Duodenal mucosa (tissue), 2 donors: ENCODE results near the gene METTL8.

Experiments used
- H3K27ac ChIP-seq: one replicate; pipeline ENCODE4 v1.7.0; 2013; ENCODE audit warnings: low read depth, low read length
- H3K27me3 ChIP-seq, 2 donors: one replicate each; pipeline ENCODE4 v1.7.0; 2013; ENCODE audit warnings: low read length in 2 of 2, control low read depth in 1 of 2; ENCODE audit not compliant: insufficient read depth in 2 of 2, control insufficient read depth in 1 of 2
- H3K36me3 ChIP-seq, 2 donors: one replicate each; pipeline ENCODE4 v1.7.0; 2013; ENCODE audit warnings: low read length in 2 of 2, control low read depth in 1 of 2; ENCODE audit not compliant: insufficient read depth in 2 of 2, control insufficient read depth in 1 of 2
- H3K4me1 ChIP-seq, 2 donors: one replicate each; pipeline ENCODE4 v1.7.0; 2013; ENCODE audit warnings: low read length in 2 of 2, control low read depth in 1 of 2; ENCODE audit not compliant: insufficient read depth in 2 of 2, control insufficient read depth in 1 of 2
- H3K4me3 ChIP-seq, 2 donors: one replicate each; pipeline ENCODE4 v1.7.0; 2013; ENCODE audit warnings: low read length in 2 of 2, low read depth in 1 of 2
- H3K9ac ChIP-seq, 2 donors: one replicate each; pipeline ENCODE4 v1.7.0; 2013; ENCODE audit warnings: low read length in 2 of 2, low read depth in 1 of 2
- H3K9me3 ChIP-seq, 2 donors: one replicate each; pipeline ENCODE4 v1.7.0; 2013; ENCODE audit warnings: low read length in 2 of 2, control low read depth in 1 of 2; ENCODE audit not compliant: control insufficient read depth in 1 of 2

Gene METTL8

GRCh38 chr2:171459498-171459897, 25.7 kb upstream of the METTL8 start:
- H3K36me3 ChIP-seq = peaks cover 11 to 35% of the 10 kb centered on the region in 2 donors
- no peak overlapping the region for H3K4me3 ChIP-seq
- H3K9ac ChIP-seq = no peak overlapping the region
- no peaks in the 10 kb centered on the region for H3K4me1 ChIP-seq
- H3K9me3 ChIP-seq = no peaks in the 10 kb centered on the region
- no peaks in the 10 kb centered on the region for H3K27me3 ChIP-seq
- H3K27ac ChIP-seq = no peak overlapping the region

DNA sequence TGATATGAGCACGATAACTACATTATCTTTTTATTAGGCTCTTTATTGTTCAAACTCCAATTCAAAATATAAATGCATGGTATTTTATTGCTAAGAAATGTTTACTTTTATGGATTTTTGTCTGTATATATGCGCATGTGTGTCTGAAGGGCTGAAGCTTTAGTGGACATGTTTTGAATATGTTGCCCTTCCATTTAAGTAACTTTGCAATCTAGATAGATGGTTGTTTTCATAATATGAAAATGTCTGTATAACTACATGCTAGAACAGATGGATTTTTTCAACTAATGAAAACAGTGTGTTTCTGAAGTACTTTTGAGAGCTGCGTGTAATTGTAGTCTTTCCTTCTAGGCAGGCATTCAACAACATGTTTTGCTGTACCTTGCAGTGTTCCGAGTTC, 19.0 kb upstream of the METTL8 start:
- Histone ChIP-seq H3K27ac (no peak overlapping the region), H3K4me3 (no peak overlapping the region), H3K4me1 (no peaks in the 10 kb centered on the region), H3K9me3 (no peaks in the 10 kb centered on the region), H3K36me3 (peaks cover 17 to 43% of the 10 kb centered on the region in 2 donors), H3K9ac (no peak overlapping the region), H3K27me3 (no peaks in the 10 kb centered on the region)

DNA sequence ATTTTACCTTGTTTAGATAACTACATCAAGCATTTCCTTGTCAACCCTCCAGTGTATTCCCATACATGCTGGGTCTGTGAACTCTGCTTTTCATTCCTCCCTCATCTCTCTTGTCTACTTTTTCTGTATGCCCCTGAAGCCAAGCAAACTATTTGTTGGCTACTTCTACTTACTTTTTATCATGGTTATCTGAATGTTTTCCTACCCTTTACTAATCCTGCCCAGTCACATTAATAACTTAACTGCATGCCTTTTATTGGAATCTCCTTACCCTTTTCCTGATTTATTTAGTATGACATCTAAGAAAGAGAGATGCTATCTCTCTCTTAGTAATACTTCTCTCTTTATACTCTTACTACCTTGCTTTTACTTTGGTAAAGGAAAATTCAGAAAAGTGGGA, 17.3 kb upstream of the METTL8 start:
- Histone ChIP-seq H3K4me3 (no peak overlapping the region), H3K4me1 (no peaks in the 10 kb centered on the region), H3K9me3 (no peaks in the 10 kb centered on the region), H3K9ac (no peak overlapping the region), H3K27me3 (no peaks in the 10 kb centered on the region), H3K27ac (no peak overlapping the region), H3K36me3 (peaks cover 11 to 47% of the 10 kb centered on the region in 2 donors)

DNA sequence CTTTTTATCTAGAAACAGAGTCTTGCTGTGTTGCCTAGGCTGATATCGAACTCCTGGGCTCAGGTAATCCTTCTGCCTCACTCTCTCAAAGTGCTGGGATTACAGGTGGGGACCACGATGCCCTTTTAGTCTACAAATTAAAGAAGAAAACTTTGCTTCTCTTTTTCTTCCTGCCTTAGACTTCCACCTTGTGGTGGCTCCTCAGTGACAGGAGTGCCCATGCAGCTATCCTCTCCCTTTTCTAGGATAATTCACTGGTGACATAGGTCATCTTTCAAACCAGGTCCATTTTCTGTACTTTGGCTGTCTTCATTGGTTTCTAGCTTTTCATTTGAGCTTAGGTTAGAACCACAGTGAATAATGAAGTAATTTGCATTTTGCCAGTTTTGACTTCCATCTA, 13.9 kb upstream of the METTL8 start:
- Histone ChIP-seq H3K4me3 (no peak overlapping the region), H3K4me1 (no peaks in the 10 kb centered on the region), H3K27me3 (no peaks in the 10 kb centered on the region), H3K9ac (no peak overlapping the region), H3K9me3 (no peaks in the 10 kb centered on the region), H3K27ac (no peak overlapping the region), H3K36me3 (peaks cover 11 to 35% of the 10 kb centered on the region in 2 donors)

DNA sequence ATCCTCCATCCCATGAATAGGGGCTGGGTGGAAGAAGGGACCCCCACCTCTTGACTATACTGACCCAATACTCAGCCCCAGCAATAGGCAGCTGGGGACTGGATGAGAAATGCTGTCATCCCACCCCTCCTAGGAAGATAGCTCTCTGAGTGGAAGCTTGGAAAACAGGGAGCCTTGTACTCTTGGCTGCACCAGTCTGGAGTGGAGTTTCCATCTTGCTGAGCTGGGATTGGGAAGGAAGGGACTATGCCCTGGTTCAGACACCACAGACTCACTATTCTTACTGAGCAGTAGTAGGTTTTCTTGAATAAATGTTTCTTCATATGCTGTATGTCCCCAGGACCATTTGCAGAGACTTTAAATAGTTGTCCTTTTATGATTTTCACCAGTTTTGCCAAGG, 7.7 kb upstream of the METTL8 start:
- peaks cover 0 to 4% of the 10 kb centered on the region in 2 donors for H3K4me1 ChIP-seq
- H3K36me3 ChIP-seq = peaks cover 0 to 40% of the 10 kb centered on the region in 2 donors
- no peaks in the 10 kb centered on the region for H3K27me3 ChIP-seq
- H3K4me3 ChIP-seq = no peak overlapping the region
- H3K9me3 ChIP-seq = no peaks in the 10 kb centered on the region
- H3K27ac ChIP-seq = no peak overlapping the region
- no peak overlapping the region for H3K9ac ChIP-seq

- Histone ChIP-seq H3K9ac (no peak overlapping the region), H3K9me3 (no peaks in the 10 kb centered on the region), H3K27ac (no peak overlapping the region), H3K27me3 (no peaks in the 10 kb centered on the region), H3K4me1 (peaks cover 17 to 28% of the 10 kb centered on the region in 2 donors), H3K4me3 (no peak overlapping the region), H3K36me3 (peaks cover 0 to 40% of the 10 kb centered on the region in 2 donors)
Observed at GRCh38 chr2:171436307-171436706, 2.5 kb upstream of the METTL8 start.

DNA sequence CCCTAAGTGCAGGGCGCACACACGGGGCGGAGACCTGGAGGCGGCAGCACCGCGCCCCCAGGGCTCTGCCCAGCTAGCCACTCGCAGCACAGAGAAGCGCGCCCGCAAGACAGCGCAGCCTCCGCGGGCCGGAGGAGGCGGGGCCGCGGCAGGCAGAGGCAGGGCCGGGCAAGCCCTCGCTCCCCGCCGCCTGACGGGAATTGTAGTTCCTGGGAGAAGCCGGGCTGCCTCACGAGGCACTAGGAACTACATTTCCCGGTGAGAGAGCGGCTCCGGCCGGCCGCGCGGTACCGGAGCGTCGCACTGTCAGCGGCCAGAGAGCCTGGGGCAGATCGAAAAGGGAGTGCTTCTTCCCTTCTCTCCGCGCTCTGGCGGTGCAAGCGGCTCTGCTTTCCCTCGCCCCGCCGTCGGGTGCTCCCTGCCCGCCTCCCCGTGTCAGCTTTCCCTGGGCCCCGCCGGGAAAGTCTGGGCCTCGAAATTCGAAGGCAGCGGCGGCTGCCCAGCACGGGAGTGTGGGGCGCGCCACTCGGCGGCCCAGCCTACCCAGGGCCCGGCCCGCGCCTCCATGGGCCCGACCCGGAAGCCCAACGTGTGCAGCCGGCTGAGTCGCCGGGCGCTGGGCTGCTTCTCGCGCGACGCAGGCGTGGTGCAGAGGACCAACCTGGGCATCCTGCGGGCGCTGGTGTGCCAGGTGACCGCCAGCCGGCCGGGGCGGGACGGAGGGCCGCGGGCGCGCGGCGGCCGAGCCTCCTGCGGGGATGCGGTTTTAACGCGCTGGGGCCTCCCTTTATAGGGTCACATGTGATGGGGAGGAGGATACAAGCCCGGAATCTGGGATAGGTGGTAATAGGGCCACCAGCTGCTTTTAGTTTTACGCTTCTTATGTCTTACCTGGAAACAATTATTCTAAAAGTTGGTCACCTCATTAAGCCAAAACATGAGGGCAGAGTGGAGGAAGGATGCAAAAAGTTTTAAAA, 511 bp upstream of the METTL8 start, which contains the start of gene DCAF17:
DCAF17 (plus strand) TSS at position 214 of the 977 bp plus-strand sequence; CDS start at position 566, 352 bp downstream.
- Histone ChIP-seq H3K9me3 (no peaks in the 10 kb centered on the region), H3K27ac (peak within 1 kb of the TSS; percentile 97), H3K4me3 (peak within 1 kb of the TSS; percentile 87 to 96), H3K36me3 (peaks cover 0 to 22% of the 10 kb centered on the region in 2 donors), H3K4me1 (peaks cover 17 to 27% of the 10 kb centered on the region in 2 donors), H3K9ac (peak within 1 kb of the TSS; percentile 81 to 92), H3K27me3 (no peaks in the 10 kb centered on the region)

DNA sequence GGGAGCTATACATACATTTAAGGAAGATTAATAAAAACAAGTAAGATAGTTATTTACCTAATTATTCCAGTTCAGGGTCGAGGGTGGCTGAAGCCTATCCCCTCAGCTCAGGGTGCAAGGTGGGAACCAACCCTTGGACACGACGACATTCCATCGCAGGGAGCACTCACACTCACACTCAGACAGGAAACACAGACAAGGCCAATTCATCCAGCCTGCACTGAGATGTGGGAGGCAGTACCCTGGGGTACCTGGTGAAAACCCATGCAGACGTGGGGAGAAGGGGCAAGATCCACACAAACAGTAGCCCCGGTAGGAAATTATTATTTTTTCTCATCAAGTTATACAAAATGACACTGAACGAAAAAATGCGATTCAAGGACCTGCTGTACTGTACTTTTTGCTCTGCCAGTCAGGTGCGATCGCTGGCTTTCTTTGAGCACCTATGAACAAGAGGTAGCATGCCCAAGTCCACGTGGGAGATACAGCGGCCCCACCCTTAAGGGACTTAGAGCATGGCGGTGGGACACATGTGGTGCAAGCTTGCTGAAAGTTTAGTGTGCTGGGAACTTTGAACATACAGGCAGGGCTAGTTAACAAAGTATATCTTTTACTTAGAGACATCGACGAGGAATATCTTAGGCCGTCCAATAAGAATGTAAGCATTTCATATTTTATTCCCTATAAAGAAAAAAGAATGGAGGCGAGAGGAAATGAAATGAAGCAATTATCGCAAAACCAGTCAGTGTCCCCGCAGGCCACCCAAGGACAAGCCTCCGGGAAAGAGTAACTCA, 624 bp downstream of the METTL8 start:
- peaks cover 17 to 27% of the 10 kb centered on the region in 2 donors for H3K4me1 ChIP-seq
- H3K9me3 ChIP-seq = no peaks in the 10 kb centered on the region
- peak overlapping the region; percentile 87 to 96 for H3K4me3 ChIP-seq
- peaks cover 0 to 14% of the 10 kb centered on the region in 2 donors for H3K36me3 ChIP-seq
- peak overlapping the region; percentile 81 to 84 for H3K9ac ChIP-seq
- H3K27me3 ChIP-seq = no peaks in the 10 kb centered on the region
- peak overlapping the region; percentile 97 for H3K27ac ChIP-seq

GRCh38 chr2:171432206-171432968, 1.4 kb downstream of the METTL8 start:
- H3K9ac ChIP-seq = peak overlapping the region in 1 of 2 donors; percentile 84
- no peak overlapping the region for H3K27ac ChIP-seq
- peaks cover 17 to 27% of the 10 kb centered on the region in 2 donors for H3K4me1 ChIP-seq
- H3K4me3 ChIP-seq = peak overlapping the region; percentile 87 to 96
- peaks cover 0 to 10% of the 10 kb centered on the region in 2 donors for H3K36me3 ChIP-seq
- H3K27me3 ChIP-seq = no peaks in the 10 kb centered on the region
- H3K9me3 ChIP-seq = no peaks in the 10 kb centered on the region
